Spleen (tissue), 7 donors: Measurements from ENCODE around the gene AMBRA1.

Experiments
- CTCF ChIP-seq, 11 experiments: fragments of 200-600 bp in 7 of 11; fragments of 450-650 bp in 4 of 11; sonication (generic) in 4 of 11; IDR thresholded peaks in 8 of 11; conservative IDR thresholded peaks in 3 of 11; 1 replicate in 7 of 11; 2 replicates in 4 of 11; pipeline versions ENCODE4 v1.4.0 to v1.8.0; 2016 to 2021; ENCODE audit warnings: antibody characterized with exemption in 11 of 11, inconsistent platforms in 4 of 11, mild to moderate bottlenecking in 1 of 11
- POLR2A ChIP-seq, 3 donors: fragments of 450-650 bp; IDR thresholded peaks; one replicate each; pipeline ENCODE4 v1.5.1; 2017; ENCODE audit warnings: antibody characterized with exemption in 3 of 3, mild to moderate bottlenecking in 1 of 3
- POLR2AphosphoS5 ChIP-seq, 3 donors: sonication (generic); formaldehyde crosslinking; IDR thresholded peaks; one replicate each; pipeline ENCODE4 v1.5.1; 2017; ENCODE audit warnings: antibody characterized with exemption in 3 of 3
- donor health status: DM: no; HTN: no; CAD: no; lungs with moderate emphysema.
- donor health status: DM: no; HTN: no; CAD: no.
- donor health status: DM: no; HTN: no; CAD: no.

- TF ChIP-seq CTCF (IDR thresholded peaks at IDR 0.05 in 8 of 11, conservative IDR thresholded peaks at IDR 0.05 in 3 of 11): no peak
- no peak for TF ChIP-seq POLR2A (IDR thresholded peaks at IDR 0.05)
- no peak for TF ChIP-seq POLR2AphosphoS5 (IDR thresholded peaks at IDR 0.05)
Measured at GRCh38 chr11:46609386-46609785, 15.6 kb upstream of the AMBRA1 start.
